Panc1 (cell line): ENCODE results near the gene MADCAM1. TPM values are rescaled to one million over a fixed set of nuclear protein-coding genes. Genes with fewer than 3 reads are reported as not detected.

Experiments
- ATAC-seq: fragments of 200-7000 bp; cut with Tn5 transposase; 2 replicates; pipeline ENCODE4 v1.9.1; 2020; ENCODE audit warnings: mild to moderate bottlenecking, moderate library complexity
- BruUV-seq: library from RNA; stranded (reverse); fragments of 400-500 nt; replicated peaks from 2 replicates; lab custom pipeline; 2021; lab: Mats Ljungman, UMichigan
- CTCF ChIA-PET: fragments of 300-600 bp; sonication (Branson Sonifier 250); formaldehyde crosslinking; loops from one replicate; lab custom pipeline; 2022; ENCODE audit warnings: antibody characterized with exemption; lab: Charles Lee
- POLR2A ChIA-PET: fragments of 300-600 bp; sonication (Branson Sonifier 250); formaldehyde crosslinking; loops from one replicate; lab custom pipeline; 2022; ENCODE audit warnings: antibody characterized with exemption; lab: Charles Lee
- DNase-seq: peaks from one replicate; pipeline ENCODE4 v3.0.0-alpha.2; 2010; ENCODE audit warnings: low read depth, low spot score
- H3K27ac ChIP-seq: 2 replicates; pipeline ENCODE4 v1.5.1; 2011; ENCODE audit warnings: mild to moderate bottlenecking, low read length, inconsistent platforms
- H3K27me3 ChIP-seq: fragments of 200-500 bp; sonication (Bioruptor generic); 2 replicates; pipeline ENCODE4 v1.6.0; 2014; ENCODE audit warnings: low read length, inconsistent platforms; ENCODE audit not compliant: control insufficient read depth, insufficient read depth
- H3K36me3 ChIP-seq: fragments of 200-500 bp; sonication (Bioruptor generic); 2 replicates; pipeline ENCODE4 v1.5.1; 2014; ENCODE audit warnings: inconsistent platforms, mild to moderate bottlenecking, low read length, moderate library complexity; ENCODE audit not compliant: control insufficient read depth, insufficient read depth
- H3K4me1 ChIP-seq: 2 replicates; pipeline ENCODE4 v1.5.1; 2011; ENCODE audit warnings: inconsistent platforms, mild to moderate bottlenecking, low read length, moderate library complexity; ENCODE audit not compliant: control insufficient read depth, insufficient read depth
- H3K4me3 ChIP-seq, 2 experiments: 2 replicates each; pipeline ENCODE4 v1.5.1; 2011 to 2012; ENCODE audit warnings: low read depth in 2 of 2, low read length in 2 of 2, mild to moderate bottlenecking in 2 of 2, inconsistent platforms in 1 of 2, moderate library complexity in 1 of 2
- H3K9me3 ChIP-seq: fragments of 200-500 bp; sonication (Bioruptor generic); 2 replicates; pipeline ENCODE4 v1.5.1; 2014; ENCODE audit warnings: low read depth, mild to moderate bottlenecking, inconsistent platforms, low read length, moderate library complexity; ENCODE audit not compliant: control insufficient read depth, insufficient read depth
- POLR2AphosphoS5 ChIP-seq: IDR thresholded peaks from 2 replicates; pipeline ENCODE4 v1.6.1; 2012; ENCODE audit warnings: mild to moderate bottlenecking, low read depth, low read length, moderate library complexity
- SIN3A ChIP-seq: IDR thresholded peaks from 2 replicates; pipeline ENCODE4 v1.6.1; 2012; ENCODE audit warnings: low read depth, mild to moderate bottlenecking, low read length, moderate library complexity, borderline replicate concordance; ENCODE audit not compliant: insufficient read depth
- TCF7L2 ChIP-seq: IDR thresholded peaks from 2 replicates; pipeline ENCODE4 v1.6.1; 2011; ENCODE audit warnings: mild to moderate bottlenecking, low read depth, low read length, inconsistent platforms
- in situ Hi-C: cut with HindIII; loops from 2 replicates; pipeline ENCODE4 v1.10.0; 2016; ENCODE audit warnings: low sequenced_read_pairs, low pct_unique_long_range_greater_than_20kb
- intact Hi-C: fragments of 100-400 bp; cut with micrococcal nuclease; formaldehyde crosslinking; loops from one replicate; pipeline ENCODE4 v1.10.0; 2022; ENCODE audit not compliant: unreplicated experiment
- total RNA-seq: library from RNA; stranded (reverse); gene quantifications from one replicate; pipeline ENCODE4 v1.2.1, GENCODE V29; 2021; ENCODE audit not compliant: unreplicated experiment
- TF ChIP-seq, protein P1 (sequence below), 2 experiments: IDR thresholded peaks; 2 replicates each; pipeline ENCODE4 v1.6.1; 2011 to 2012; ENCODE audit warnings: low read depth in 2 of 2, control low read depth in 1 of 2, low read length in 1 of 2, mild to moderate bottlenecking in 1 of 2, moderate library complexity in 1 of 2; ENCODE audit not compliant: insufficient read depth in 1 of 2
- TF ChIP-seq, protein P2 (sequence below): fragments of 450-650 bp; IDR thresholded peaks from 2 replicates; pipeline ENCODE4 v1.5.1; 2017; ENCODE audit warnings: mild to moderate bottlenecking

Gene MADCAM1
- total RNA-seq, 1 experiment from 2014 or later = 0.54 TPM

DNA sequence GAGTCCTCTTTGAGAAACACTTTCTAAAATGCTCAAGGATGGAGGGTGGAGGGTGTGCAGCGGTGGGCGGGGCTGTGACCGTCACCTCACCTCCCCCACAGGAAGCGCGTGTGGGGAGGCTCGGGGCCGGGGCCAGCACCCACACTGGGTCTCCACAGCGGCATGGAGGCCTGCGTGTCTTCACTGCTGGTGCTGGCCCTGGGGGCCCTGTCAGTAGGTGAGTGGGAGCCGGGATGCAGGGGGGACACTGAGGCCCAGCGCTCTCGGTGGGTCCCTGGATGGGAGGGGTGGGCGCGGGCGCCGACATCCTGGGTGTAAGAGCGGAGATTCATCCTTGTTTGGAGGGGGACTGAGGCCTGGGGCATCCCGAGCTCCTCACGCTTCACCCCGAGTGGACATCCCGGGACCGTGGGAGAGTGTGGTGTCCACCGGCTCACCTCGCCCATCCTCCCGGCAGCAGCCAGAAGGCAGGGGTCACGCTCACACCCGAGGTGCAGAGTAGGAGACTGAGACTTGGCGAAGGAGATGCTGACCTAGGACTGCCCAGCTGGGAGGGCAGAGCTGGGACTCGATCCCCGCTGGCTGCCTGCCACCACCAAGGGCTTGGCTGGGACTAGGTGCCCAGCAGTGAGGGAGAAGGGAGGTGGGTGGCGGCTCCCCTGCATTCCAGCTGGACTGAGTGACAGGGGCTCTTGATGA lies 47.8 kb downstream of the MADCAM1 start, which contains the start of gene GZMM:
TSS of gene GZMM (plus strand) at position 144 of the 699 bp plus-strand sequence. CDS start at position 163, 19 bp downstream.
- Histone ChIP-seq H3K36me3 (no peaks in the 10 kb centered on the region), H3K27me3 (no peaks in the 10 kb centered on the region), H3K27ac (no peak within 1 kb of the TSS), H3K4me3 (no peak within 1 kb of the TSS), H3K9me3 (no peaks in the 10 kb centered on the region), H3K4me1 (no peaks in the 10 kb centered on the region)
- ChIA-PET POLR2A (no interaction called here), CTCF (interaction anchor here (0.7 kb wide), 1 partner anchor 763 kb away, joined by 5 read pairs; no protein-coding TSS in a partner anchor)
- DNase-seq (no peak), ATAC-seq (peak; percentile 29; the same call in 1 of the 2 replicates)
- TF ChIP-seq SIN3A (no peak), TCF7L2 (no peak), POLR2AphosphoS5 (no peak)
- TF ChIP-seq, protein P1, sequence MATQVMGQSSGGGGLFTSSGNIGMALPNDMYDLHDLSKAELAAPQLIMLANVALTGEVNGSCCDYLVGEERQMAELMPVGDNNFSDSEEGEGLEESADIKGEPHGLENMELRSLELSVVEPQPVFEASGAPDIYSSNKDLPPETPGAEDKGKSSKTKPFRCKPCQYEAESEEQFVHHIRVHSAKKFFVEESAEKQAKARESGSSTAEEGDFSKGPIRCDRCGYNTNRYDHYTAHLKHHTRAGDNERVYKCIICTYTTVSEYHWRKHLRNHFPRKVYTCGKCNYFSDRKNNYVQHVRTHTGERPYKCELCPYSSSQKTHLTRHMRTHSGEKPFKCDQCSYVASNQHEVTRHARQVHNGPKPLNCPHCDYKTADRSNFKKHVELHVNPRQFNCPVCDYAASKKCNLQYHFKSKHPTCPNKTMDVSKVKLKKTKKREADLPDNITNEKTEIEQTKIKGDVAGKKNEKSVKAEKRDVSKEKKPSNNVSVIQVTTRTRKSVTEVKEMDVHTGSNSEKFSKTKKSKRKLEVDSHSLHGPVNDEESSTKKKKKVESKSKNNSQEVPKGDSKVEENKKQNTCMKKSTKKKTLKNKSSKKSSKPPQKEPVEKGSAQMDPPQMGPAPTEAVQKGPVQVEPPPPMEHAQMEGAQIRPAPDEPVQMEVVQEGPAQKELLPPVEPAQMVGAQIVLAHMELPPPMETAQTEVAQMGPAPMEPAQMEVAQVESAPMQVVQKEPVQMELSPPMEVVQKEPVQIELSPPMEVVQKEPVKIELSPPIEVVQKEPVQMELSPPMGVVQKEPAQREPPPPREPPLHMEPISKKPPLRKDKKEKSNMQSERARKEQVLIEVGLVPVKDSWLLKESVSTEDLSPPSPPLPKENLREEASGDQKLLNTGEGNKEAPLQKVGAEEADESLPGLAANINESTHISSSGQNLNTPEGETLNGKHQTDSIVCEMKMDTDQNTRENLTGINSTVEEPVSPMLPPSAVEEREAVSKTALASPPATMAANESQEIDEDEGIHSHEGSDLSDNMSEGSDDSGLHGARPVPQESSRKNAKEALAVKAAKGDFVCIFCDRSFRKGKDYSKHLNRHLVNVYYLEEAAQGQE (IDR thresholded peaks at IDR 0.05; ENCODE audit: insufficient read depth in 1 of 2, low read depth in 2 of 2, low read length in 1 of 2) = no peak
- TF ChIP-seq, protein P2, sequence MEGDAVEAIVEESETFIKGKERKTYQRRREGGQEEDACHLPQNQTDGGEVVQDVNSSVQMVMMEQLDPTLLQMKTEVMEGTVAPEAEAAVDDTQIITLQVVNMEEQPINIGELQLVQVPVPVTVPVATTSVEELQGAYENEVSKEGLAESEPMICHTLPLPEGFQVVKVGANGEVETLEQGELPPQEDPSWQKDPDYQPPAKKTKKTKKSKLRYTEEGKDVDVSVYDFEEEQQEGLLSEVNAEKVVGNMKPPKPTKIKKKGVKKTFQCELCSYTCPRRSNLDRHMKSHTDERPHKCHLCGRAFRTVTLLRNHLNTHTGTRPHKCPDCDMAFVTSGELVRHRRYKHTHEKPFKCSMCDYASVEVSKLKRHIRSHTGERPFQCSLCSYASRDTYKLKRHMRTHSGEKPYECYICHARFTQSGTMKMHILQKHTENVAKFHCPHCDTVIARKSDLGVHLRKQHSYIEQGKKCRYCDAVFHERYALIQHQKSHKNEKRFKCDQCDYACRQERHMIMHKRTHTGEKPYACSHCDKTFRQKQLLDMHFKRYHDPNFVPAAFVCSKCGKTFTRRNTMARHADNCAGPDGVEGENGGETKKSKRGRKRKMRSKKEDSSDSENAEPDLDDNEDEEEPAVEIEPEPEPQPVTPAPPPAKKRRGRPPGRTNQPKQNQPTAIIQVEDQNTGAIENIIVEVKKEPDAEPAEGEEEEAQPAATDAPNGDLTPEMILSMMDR = no peak
- no TSS peak for BruUV-seq
- intact Hi-C loops = no loop called here
- in situ Hi-C loops = no loop called here

DNA sequence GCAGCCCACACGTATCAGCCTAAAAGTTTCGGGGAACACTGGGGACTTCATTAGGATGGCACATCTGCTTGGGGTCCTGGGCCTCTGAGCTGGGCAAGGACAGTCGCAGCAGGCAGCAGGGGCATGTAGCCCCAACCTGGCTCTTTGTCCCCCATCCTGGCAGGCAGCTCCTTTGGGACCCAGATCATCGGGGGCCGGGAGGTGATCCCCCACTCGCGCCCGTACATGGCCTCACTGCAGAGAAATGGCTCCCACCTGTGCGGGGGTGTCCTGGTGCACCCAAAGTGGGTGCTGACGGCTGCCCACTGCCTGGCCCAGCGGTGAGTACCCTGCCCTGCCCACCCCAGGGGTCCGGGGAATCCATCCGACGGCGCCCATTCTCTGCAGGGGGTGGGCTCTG lies 50.8 kb downstream of the MADCAM1 start:
- POLR2A ChIA-PET = no interaction called here
- no peaks in the 10 kb centered on the region for H3K4me1 ChIP-seq
- no peak overlapping the region for H3K27ac ChIP-seq
- BruUV-seq = no TSS peak
- H3K36me3 ChIP-seq = no peaks in the 10 kb centered on the region
- H3K27me3 ChIP-seq = no peaks in the 10 kb centered on the region
- no peak for ATAC-seq
- no peak overlapping the region for H3K4me3 ChIP-seq
- no peak for DNase-seq
- CTCF ChIA-PET = interaction anchor here (0.5 kb wide), 1 partner anchor 35 kb away, joined by 4 read pairs; no protein-coding TSS in a partner anchor
- intact Hi-C loops (no loop called here), in situ Hi-C loops (no loop called here)
- no peaks in the 10 kb centered on the region for H3K9me3 ChIP-seq
- TF ChIP-seq POLR2AphosphoS5 = no peak
- TF ChIP-seq SIN3A = no peak
- TF ChIP-seq, protein P2 = no peak
- TF ChIP-seq, protein P1 (IDR thresholded peaks at IDR 0.05; ENCODE audit: insufficient read depth in 1 of 2, low read depth in 2 of 2, low read length in 1 of 2) = no peak
- no peak for TF ChIP-seq TCF7L2
